ENCODE data around the gene CTLA4. TPM values are rescaled to one million over a fixed set of nuclear protein-coding genes. Genes with fewer than 3 reads are reported as not detected.

CTLA4 gene
- total and polyA plus RNA-seq, 2 of the 4 experiments (the other 2 are of a cell fraction), result not detected

GRCh38 chr2:203870941-203871340, 3.4 kb downstream of the CTLA4 start:
- no peak for TF ChIP-seq CHD1 (IDR thresholded peaks at IDR 0.05; ENCODE audit: low read depth, low read length)
- Histone ChIP-seq H2AK5ac (ENCODE audit: low read depth, low read length) (no peak overlapping the region), H3K4me2 (ENCODE audit: low read depth, low read length) (no peak overlapping the region), H3K14ac (replicated peaks; ENCODE audit: low read depth, low read length) (no peak overlapping the region), H3K18ac (ENCODE audit: low read depth, low read length) (no peak overlapping the region), H3K36me3 (ENCODE audit: control insufficient read depth, insufficient read depth, low read length) (no peaks in the 10 kb centered on the region), H3K9me1 (ENCODE audit: insufficient read depth, low read length) (no peaks in the 10 kb centered on the region), H3K27me3 (ENCODE audit: control insufficient read depth, insufficient read depth, low read length) (peaks cover 32% of the 10 kb centered on the region), H2BK120ac (ENCODE audit: low read depth, low read length) (no peak overlapping the region), H2BK5ac (ENCODE audit: low read depth, low read length, poor library complexity, severe bottlenecking) (no peak overlapping the region), H3K23ac (ENCODE audit: low read depth, low read length) (no peak overlapping the region), H3K4me3 (ENCODE audit: insufficient read depth, low read depth, low read length) (no peak overlapping the region), H4K20me1 (ENCODE audit: insufficient read depth, low read length) (no peaks in the 10 kb centered on the region), H4K5ac (ENCODE audit: low read depth, low read length) (no peak overlapping the region), H3K9me3 (ENCODE audit: control insufficient read depth, insufficient read depth, low read length) (no peaks in the 10 kb centered on the region), H2AFZ (replicated peaks; ENCODE audit: low read length, poor library complexity) (no peak overlapping the region), H3K56ac (ENCODE audit: extremely low read depth, insufficient read depth, low read length) (no peak overlapping the region), H2BK15ac (ENCODE audit: low read depth, low read length) (no peak overlapping the region), H4K91ac (ENCODE audit: insufficient read depth, low read depth, low read length) (no peak overlapping the region), H3K4me1 (ENCODE audit: control insufficient read depth, insufficient read depth, low read length) (no peaks in the 10 kb centered on the region), H4K8ac (ENCODE audit: low read depth in 2 of 2, low read length in 2 of 2) (no peak overlapping the region), H3K27ac (ENCODE audit: insufficient read depth, low read length) (no peak overlapping the region), H2AK9ac (replicated peaks; ENCODE audit: low read depth, low read length, poor library complexity) (no peak overlapping the region), H2BK20ac (ENCODE audit: low read depth, low read length) (no peak overlapping the region), H3K79me1 (ENCODE audit: low read depth in 1 of 2, low read length in 2 of 2) (no peaks in the 10 kb centered on the region), H3K4ac (ENCODE audit: low read depth, low read length) (no peak overlapping the region), H3K9ac (ENCODE audit: low read depth, low read length) (no peak overlapping the region)
- dilution Hi-C loops (cut with HindIII; ENCODE audit: low sequenced_read_pairs, unreplicated experiment), result no loop called here
- in situ Hi-C loops (cut with MboI; ENCODE audit: low sequenced_read_pairs), result no loop called here
- no CpG with 5 or more reads among the region's 2 CpGs for WGBS, 2 experiments (ENCODE audit: extremely low coverage in 2 of 2, insufficient read length in 1 of 2)
- DNase-seq (no peak), ATAC-seq (ENCODE audit: low read depth) (no peak)
- BruUV-seq (replicated peaks), result no TSS peak
- ChIA-PET CTCF (no interaction called here), POLR2A (ENCODE audit: unreplicated experiment) (no interaction called here)
- intact Hi-C loops (cut with micrococcal nuclease), result no loop called here
